Mammary epithelial cell (primary cell): ENCODE results near the gene MFSD2B.

ENCODE experiments used
- EZH2 ChIP-seq: IDR thresholded peaks from 2 replicates; pipeline ENCODE4 v1.6.1; 2012; ENCODE audit warnings: low read length, inconsistent platforms, borderline replicate concordance
- TF ChIP-seq, protein P1 (sequence below), 2 donors: IDR thresholded peaks in 1 of 2; conservative IDR thresholded peaks in 1 of 2; 2 replicates each; pipeline ENCODE4 v1.5.1; 2011 to 2012; ENCODE audit warnings: inconsistent platforms in 2 of 2, low read length in 2 of 2, mild to moderate bottlenecking in 2 of 2, control low read depth in 1 of 2, low read depth in 1 of 2; ENCODE audit not compliant: insufficient read depth in 1 of 2; ENCODE audit errors: extremely low read depth in 1 of 2

DNA sequence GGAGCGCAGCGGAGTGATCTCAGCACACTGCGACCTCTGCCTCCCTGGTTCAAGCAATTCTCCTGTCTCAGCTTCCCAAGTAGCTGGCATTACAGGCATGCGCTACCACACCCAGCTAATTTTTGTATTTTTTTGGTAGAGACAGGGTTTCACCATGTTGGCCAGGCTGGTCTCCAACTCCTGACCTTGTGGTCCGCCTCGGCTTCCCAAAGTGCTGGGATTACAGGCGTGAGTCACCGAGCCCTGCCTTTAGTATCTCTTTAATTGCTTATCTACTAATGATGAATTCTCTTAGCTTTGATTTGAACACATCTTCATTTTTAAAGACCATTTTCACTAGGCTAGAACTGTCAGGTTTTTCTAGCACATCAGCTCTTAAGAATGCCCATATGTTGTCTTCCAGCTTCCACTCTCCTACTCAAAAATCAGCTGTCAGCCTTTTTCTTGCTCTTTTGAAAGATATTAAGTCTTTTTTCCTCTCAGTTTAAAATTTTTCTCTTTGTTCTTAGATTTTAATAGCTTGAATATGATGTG lies 16.1 kb upstream of the MFSD2B start:
- TF ChIP-seq, protein P1, sequence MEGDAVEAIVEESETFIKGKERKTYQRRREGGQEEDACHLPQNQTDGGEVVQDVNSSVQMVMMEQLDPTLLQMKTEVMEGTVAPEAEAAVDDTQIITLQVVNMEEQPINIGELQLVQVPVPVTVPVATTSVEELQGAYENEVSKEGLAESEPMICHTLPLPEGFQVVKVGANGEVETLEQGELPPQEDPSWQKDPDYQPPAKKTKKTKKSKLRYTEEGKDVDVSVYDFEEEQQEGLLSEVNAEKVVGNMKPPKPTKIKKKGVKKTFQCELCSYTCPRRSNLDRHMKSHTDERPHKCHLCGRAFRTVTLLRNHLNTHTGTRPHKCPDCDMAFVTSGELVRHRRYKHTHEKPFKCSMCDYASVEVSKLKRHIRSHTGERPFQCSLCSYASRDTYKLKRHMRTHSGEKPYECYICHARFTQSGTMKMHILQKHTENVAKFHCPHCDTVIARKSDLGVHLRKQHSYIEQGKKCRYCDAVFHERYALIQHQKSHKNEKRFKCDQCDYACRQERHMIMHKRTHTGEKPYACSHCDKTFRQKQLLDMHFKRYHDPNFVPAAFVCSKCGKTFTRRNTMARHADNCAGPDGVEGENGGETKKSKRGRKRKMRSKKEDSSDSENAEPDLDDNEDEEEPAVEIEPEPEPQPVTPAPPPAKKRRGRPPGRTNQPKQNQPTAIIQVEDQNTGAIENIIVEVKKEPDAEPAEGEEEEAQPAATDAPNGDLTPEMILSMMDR (conservative IDR thresholded peaks at IDR 0.05 in 1 of 2, IDR thresholded peaks at IDR 0.05 in 1 of 2; ENCODE audit: extremely low read depth in 1 of 2, insufficient read depth in 1 of 2, low read depth in 1 of 2, low read length in 2 of 2): no peak
- no peak for TF ChIP-seq EZH2
